ENCODE results near the gene PSMG1.
A peak's percentile ranks its signal among the peaks of the same experiment; 100 is the strongest.

PSMG1 gene

GRCh38 chr21:39134288-39134810, 48.9 kb downstream of the PSMG1 start:
- H3K4me3 ChIP-seq (ENCODE audit: low read depth, low read length) = no peak overlapping the region
- DNase-seq (ENCODE audit: low read depth) = no peak
- TF ChIP-seq, protein P1, sequence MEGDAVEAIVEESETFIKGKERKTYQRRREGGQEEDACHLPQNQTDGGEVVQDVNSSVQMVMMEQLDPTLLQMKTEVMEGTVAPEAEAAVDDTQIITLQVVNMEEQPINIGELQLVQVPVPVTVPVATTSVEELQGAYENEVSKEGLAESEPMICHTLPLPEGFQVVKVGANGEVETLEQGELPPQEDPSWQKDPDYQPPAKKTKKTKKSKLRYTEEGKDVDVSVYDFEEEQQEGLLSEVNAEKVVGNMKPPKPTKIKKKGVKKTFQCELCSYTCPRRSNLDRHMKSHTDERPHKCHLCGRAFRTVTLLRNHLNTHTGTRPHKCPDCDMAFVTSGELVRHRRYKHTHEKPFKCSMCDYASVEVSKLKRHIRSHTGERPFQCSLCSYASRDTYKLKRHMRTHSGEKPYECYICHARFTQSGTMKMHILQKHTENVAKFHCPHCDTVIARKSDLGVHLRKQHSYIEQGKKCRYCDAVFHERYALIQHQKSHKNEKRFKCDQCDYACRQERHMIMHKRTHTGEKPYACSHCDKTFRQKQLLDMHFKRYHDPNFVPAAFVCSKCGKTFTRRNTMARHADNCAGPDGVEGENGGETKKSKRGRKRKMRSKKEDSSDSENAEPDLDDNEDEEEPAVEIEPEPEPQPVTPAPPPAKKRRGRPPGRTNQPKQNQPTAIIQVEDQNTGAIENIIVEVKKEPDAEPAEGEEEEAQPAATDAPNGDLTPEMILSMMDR (IDR thresholded peaks at IDR 0.05; ENCODE audit: low read depth, low read length, missing control alignments) = no peak

DNA sequence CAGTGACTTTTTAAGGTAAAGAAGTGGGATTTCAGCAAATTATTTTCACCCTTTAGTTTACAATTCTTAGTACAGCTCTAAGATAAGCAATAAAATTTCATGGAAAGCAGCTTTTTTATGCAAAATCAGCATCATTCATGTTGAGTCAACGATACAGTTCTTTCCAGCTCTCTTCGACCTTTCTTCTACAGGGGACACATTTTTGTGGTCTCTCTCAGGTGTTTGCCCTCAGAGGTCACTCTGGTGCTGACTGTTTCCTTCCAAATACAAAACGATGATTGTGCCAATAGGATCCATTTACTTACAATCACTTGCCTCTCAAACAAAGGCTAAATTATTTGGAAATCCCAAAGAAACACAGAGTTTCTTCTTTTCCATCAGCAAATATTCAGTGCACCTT, 51.0 kb downstream of the PSMG1 start:
- no peak for DNase-seq (ENCODE audit: low read depth)
- TF ChIP-seq, protein P1 (IDR thresholded peaks at IDR 0.05; ENCODE audit: low read depth, low read length, missing control alignments) = no peak
- H3K4me3 ChIP-seq (ENCODE audit: low read depth, low read length) = no peak overlapping the region

GRCh38 chr21:39131791-39132190, 51.5 kb downstream of the PSMG1 start:
- no peak overlapping the region for H3K4me3 ChIP-seq (ENCODE audit: low read depth, low read length)
- no peak for DNase-seq (ENCODE audit: low read depth)
- TF ChIP-seq, protein P1 (IDR thresholded peaks at IDR 0.05; ENCODE audit: low read depth, low read length, missing control alignments) = no peak

DNA sequence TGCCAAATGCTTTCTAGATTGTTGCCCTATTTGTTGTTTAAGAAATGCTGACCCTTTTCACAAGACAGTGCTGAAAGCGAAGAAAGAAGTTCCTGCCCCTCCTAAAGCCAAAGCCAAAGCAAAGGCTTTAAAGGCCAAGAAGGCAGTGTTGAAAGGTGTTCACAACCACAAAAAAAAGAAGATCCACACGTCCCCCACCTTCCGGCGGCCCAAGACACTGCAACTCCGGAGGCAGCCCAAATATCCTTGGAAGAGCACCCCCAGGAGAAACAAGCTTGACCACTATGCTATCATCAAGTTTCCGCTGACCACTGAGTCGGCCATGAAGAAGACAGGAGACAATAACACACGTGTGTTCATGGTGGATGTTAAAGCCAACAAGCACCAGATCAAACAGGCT, 55.7 kb downstream of the PSMG1 start:
- DNase-seq (ENCODE audit: low read depth) = no peak
- H3K4me3 ChIP-seq (ENCODE audit: low read depth, low read length) = no peak overlapping the region
- TF ChIP-seq, protein P1 (IDR thresholded peaks at IDR 0.05; ENCODE audit: low read depth, low read length, missing control alignments) = no peak

DNA sequence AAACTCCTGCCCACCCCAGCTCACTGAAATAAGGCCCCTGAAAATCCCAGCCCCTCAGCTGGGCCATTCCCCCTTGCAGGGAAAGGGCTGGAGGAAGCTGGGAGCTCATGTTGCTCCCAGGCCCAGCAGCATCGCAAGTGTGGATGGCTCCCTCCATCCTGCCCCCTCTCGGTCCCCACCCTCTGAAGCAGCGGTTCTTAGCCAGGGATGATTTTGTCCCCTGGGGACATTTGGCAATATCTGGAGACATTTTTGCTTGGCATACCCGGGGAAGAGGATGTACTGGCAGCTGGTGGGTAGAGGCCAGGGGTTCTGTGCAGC, 56.8 kb downstream of the PSMG1 start:
- TF ChIP-seq, protein P1 (IDR thresholded peaks at IDR 0.05; ENCODE audit: low read depth, low read length, missing control alignments) = no peak
- DNase-seq (ENCODE audit: low read depth) = no peak

DNA sequence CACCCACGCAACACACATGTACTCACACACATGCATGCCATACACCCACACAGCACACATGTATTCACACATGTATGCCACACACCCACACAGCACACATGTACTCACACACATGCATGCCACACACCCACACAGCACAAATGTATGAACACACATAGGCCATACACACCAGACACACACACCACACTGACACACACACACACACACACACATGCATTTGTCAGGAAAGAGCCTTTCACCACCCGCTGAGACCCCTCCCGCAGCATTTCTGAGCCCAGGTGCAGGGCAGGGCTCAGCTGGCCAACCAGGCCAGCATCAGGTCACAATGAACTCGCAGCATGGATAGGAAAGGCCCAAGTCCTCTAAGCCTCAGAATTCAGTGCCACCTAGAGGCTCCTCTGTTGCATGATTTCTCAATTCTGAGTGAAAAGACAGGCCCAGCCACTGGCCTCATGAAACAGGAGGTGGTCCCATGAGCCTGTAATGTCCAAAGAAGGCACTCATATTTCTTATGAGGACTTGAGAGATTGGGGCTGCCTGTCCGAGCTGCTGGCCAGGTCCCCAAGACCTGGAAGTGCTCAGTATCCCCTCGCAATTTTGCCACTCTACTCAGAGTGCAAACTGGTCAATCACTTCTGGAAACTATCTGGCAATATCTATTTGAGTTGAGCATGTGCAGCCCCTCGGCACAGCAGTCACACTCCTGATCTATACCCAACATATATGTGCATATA, 57.3 kb downstream of the PSMG1 start:
- H3K4me3 ChIP-seq (ENCODE audit: low read depth, low read length) = no peak overlapping the region
- no peak for DNase-seq (ENCODE audit: low read depth)
- TF ChIP-seq, protein P1 (IDR thresholded peaks at IDR 0.05; ENCODE audit: low read depth, low read length, missing control alignments) = peak; percentile 52

More for the DNA sequence above, 56.8 kb downstream of the PSMG1 start:
- H3K4me3 ChIP-seq (ENCODE audit: low read depth, low read length) = no peak overlapping the region
